ENCODE measurements around the gene DAB2IP.

Gene DAB2IP

DNA sequence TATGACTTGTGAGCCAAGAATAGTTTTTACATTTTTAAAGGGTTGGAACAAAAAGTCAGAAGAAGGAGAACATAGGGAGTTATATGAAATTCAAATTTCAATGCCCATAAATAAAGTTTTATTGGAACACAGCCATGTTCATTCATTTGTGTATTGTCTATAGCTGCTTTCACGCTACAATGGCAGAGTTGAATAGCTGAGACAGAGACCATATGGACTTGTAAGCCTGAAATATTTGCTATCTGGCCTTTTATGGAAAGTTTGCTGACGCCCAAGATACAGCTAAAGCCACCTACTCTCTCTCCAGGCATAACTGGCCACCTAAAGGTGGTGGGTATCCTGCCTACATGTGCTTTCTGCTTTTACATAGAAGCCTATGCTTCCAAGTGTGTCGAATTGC, 10.9 kb downstream of the DAB2IP start:
- no peak for DNase-seq (ENCODE audit: low read depth in 1 of 2, low spot score in 1 of 2)

DNA sequence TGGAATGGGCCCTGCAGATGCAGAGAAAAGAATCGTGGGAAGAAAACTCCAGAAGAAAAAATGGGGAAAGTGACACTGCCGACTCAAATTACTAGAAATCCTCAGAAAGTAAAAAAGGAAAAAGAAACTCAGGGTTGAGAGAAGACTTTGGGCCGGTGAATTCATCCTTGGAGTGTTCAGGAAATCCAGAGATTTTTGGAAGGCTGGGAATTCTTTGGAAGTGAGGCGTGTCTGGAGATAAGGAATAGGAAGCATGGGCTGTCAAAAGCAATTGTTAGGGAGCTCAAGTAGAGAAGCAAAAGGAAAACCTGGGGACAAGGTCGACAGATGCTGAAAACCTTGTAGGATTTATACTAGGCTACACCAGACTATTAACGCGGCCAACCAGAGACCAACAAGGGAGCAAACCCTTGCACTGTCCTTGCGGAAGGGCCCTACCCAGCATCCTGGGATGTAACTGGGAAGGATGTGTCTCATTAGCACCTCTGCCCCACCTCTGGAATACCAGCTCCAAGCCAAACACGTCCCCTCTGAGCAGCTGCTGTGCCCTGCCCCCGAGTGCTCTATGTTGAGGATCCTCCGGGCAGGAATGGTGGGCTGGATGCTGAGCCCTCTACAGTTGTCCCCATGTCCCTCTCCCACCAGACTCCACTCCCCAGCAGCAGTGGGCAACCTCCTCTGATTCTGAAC, 11.6 kb downstream of the DAB2IP start:
- no peak for DNase-seq (ENCODE audit: low read depth in 1 of 2, low spot score in 1 of 2)

GRCh38 chr9:121663591-121663990, 12.2 kb downstream of the DAB2IP start:
- no peak for DNase-seq (ENCODE audit: low read depth in 1 of 2, low spot score in 1 of 2)

GRCh38 chr9:121666294-121666693, 14.9 kb downstream of the DAB2IP start:
- no peak for DNase-seq (ENCODE audit: low read depth in 1 of 2, low spot score in 1 of 2)

DNA sequence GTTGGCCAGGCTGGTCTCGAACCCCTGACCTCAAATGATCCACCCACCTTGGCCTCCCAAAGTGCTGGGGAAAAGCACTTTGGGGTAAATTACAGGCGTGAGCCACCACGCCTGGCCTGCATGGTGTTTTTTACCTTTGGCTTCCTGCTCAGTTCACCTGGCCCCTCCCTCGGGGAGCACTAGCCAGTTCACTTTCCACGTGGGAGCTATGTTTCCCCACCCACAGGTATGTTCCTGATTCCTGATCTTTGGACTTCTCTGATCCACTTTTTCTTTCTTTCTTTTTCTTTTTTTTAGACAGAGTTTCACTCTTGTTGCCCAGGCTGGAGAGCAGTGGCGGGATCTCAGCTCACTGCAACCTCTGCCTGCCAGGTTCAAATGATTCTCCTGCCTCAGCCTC, 15.8 kb downstream of the DAB2IP start:
- DNase-seq (ENCODE audit: low read depth in 1 of 2, low spot score in 1 of 2): no peak

GRCh38 chr9:121667890-121668289, 16.5 kb downstream of the DAB2IP start:
- DNase-seq (ENCODE audit: low read depth in 1 of 2, low spot score in 1 of 2): no peak

- no peak for DNase-seq (ENCODE audit: low read depth in 1 of 2, low spot score in 1 of 2)
These were observed 19.0 kb downstream of the DAB2IP start for GRCh38 chr9:121670431-121670830.

DNA sequence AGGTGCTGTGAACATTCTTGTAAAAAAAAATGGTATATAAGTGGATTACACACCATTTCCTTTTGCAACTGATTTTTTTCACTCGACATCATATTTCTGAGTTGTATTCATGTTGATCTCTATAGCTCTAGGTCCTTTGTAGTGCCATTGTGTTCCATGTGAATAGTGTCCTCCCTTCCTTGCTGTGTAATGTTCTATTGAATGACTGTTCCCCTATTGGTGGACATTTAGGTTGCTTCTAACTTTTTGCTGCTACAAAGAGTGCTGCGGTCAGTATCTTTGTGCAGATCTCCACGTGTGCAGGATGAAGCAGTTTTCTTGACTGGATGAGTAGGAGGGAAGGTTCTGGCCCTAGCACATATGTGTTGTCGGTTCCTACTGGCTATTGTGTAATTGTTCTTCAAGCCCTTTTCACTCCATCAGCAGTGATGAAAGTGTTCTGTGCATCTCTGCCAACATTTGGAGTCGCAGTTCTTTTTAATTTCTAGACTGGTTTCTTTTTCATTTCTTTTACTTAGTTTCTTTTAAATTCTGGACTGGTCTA, 20.2 kb downstream of the DAB2IP start:
- DNase-seq (ENCODE audit: low read depth in 1 of 2, low spot score in 1 of 2): no peak

GRCh38 chr9:121672213-121672612, 20.8 kb downstream of the DAB2IP start:
- DNase-seq (ENCODE audit: low read depth in 1 of 2, low spot score in 1 of 2): no peak

GRCh38 chr9:121672986-121673385, 21.6 kb downstream of the DAB2IP start:
- DNase-seq (ENCODE audit: low read depth in 1 of 2, low spot score in 1 of 2): no peak

DNA sequence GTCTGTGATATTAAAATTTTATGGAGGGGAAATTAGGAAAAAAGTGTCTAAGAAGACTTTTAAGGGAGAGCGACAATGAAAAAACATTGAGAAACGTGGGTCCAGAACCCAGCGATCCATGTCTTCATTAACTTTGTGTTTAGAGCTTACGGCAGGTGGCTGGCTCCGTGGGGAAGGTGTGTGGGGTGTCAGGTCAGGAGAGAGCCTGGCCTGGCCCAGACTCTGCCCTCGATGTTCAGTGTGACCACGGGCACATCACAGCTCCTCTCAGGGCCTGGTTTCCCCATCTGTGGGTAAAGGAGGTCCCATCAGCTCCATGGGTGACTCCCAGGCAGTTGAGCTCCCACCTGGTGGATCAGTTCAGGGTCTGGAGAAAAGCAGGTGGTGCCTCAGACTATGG, 22.1 kb downstream of the DAB2IP start:
- DNase-seq (ENCODE audit: low read depth in 1 of 2, low spot score in 1 of 2): no peak

DNA sequence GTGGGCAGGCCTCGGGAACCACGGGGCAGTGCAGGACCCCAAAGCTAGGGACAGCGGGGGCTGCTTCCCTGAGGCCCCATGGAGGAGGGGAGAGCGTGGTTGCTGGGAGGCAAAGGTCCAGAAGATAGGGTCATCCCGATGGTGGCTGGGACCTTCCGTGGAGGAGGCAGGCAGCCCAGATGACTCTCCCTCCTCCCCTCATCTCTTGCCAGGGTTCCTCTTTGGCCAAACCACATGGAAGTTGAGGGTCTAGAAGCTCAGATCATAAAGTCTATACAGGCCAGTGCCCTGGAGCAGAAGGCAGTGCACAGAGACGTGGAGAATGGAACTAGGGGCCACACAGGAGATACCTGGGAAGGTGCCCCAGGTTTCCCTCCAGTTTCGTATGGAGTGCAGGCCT, 22.6 kb downstream of the DAB2IP start:
- no peak for DNase-seq (ENCODE audit: low read depth in 1 of 2, low spot score in 1 of 2)

GRCh38 chr9:121674952-121675351, 23.5 kb downstream of the DAB2IP start:
- no peak for DNase-seq (ENCODE audit: low read depth in 1 of 2, low spot score in 1 of 2)

DNA sequence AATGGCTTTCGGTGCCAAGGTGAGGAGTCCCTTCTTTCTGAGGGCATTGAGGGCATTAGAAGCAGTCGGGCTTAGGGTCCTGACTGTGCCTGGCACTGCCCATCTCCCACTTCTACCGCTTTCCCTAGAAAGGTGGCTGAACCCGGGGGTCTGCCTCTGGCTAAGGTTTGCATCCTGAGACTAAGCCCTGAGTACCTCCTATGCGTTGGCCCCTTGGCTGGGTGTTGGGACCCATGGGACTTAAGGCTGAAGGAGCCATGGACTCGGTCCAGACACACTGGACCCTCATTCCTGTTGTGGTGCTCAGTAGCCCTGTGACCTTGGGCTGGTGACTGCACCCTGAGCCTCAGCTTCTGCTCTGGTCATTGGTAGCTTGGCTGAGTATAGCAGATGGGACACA, 23.9 kb downstream of the DAB2IP start:
- DNase-seq (ENCODE audit: low read depth in 1 of 2, low spot score in 1 of 2): no peak

GRCh38 chr9:121675969-121676822, 24.8 kb downstream of the DAB2IP start:
- DNase-seq (ENCODE audit: low read depth in 1 of 2, low spot score in 1 of 2): no peak

- DNase-seq (ENCODE audit: low read depth in 1 of 2, low spot score in 1 of 2): no peak
These were observed 25.5 kb downstream of the DAB2IP start for GRCh38 chr9:121676926-121677325.

GRCh38 chr9:121678501-121679022, 27.1 kb downstream of the DAB2IP start:
- no peak for DNase-seq (ENCODE audit: low read depth in 1 of 2, low spot score in 1 of 2)

GRCh38 chr9:121679901-121680635, 28.6 kb downstream of the DAB2IP start:
- DNase-seq (ENCODE audit: low read depth in 1 of 2, low spot score in 1 of 2): no peak

GRCh38 chr9:121681404-121681803, 30.0 kb downstream of the DAB2IP start:
- no peak for DNase-seq (ENCODE audit: low read depth in 1 of 2, low spot score in 1 of 2)

DNA sequence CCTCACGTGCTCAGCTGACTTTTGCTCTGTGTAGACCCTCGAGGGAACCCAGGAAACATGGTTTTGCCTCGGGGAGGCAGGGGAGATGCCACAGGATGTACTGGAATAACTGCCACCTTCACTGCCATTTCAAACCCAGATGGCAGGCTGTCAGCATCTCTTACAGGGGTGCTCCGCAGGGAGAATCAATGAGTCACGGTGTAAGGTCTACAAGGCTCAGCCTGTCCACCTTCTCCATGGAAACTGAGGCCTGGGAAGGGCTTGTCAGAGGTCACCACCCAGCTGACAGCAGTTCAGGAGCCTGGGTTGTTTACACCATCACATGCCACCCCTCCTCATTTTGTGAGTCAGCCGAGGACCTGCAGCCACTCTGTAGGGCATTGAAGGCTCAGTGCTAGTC, 30.8 kb downstream of the DAB2IP start:
- DNase-seq (ENCODE audit: low read depth in 1 of 2, low spot score in 1 of 2): no peak

DNA sequence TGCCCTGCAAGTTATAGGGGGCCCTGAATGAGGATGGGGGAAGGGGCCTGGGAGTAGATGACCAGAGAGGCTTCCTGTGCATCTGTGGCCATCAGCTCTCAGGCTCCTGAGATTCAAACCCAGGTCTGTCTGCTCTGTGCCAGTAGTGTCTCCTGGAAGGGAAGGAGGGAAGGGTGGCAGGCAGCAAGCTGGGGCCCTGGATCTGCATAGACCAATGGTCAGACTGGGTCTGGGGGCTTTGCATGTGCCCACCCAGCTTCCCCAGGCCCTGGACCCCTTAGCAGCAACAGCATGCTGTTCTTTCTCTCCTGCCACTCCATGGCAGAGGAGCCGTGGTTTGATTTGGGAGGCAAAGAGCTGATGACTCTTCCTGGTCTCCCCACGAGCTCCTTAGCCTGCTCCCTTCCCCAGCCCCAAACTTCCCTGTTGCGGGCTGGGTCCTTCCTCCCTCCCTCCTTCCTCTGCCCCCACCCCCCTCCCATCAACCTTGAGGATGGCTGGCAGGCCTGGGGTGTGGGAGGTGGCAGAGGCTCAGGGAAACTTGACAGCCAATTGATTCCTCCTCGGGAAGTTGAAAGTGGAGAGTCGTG, 31.6 kb downstream of the DAB2IP start:
- no peak for DNase-seq (ENCODE audit: low read depth in 1 of 2, low spot score in 1 of 2)

Measured in stimulated activated CD4-positive, alpha-beta T cell treated with anti-CD3 and anti-CD28 coated beads, Interleukin-15, amount 100 ng/mL, for 1 hour (primary cell).